HepG2 (cell line): ENCODE results near the gene LRRC40. TPM values are rescaled to one million over a fixed set of nuclear protein-coding genes. Genes with fewer than 3 reads are reported as not detected.

Experiments
- ARNT ChIP-seq: fragments of 450-650 bp; IDR thresholded peaks from 2 replicates; pipeline ENCODE4 v1.6.1; 2017
- ARNT2 ChIP-seq: sonication (generic); formaldehyde crosslinking; IDR thresholded peaks from 2 replicates; pipeline ENCODE4 v1.8.0; 2022; ENCODE audit warnings: mild to moderate bottlenecking, low read depth, missing genetic modification reagents, moderate library complexity
- ASH2L ChIP-seq: fragments of 300-600, 200-600 bp; sonication (generic); IDR thresholded peaks from 2 replicates; pipeline ENCODE4 v1.7.0; 2017; ENCODE audit warnings: low read depth, mild to moderate bottlenecking, moderate library complexity, mixed read lengths, low read length; ENCODE audit not compliant: insufficient read length
- CHCHD3 ChIP-seq: sonication (generic); formaldehyde crosslinking; IDR thresholded peaks from 2 replicates; pipeline ENCODE4 v1.8.0; 2022; ENCODE audit warnings: mild to moderate bottlenecking, missing genetic modification reagents, moderate library complexity
- DMAP1 ChIP-seq: IDR thresholded peaks from 2 replicates; pipeline ENCODE4 v1.6.1; 2016
- DNMT1 ChIP-seq: sonication (generic); formaldehyde crosslinking; IDR thresholded peaks from 2 replicates; pipeline ENCODE4 v1.5.1; 2020; ENCODE audit warnings: mild to moderate bottlenecking, missing genetic modification reagents
- GABPB1 ChIP-seq: IDR thresholded peaks from 2 replicates; pipeline ENCODE4 v1.6.1; 2016; ENCODE audit warnings: mild to moderate bottlenecking, missing genetic modification reagents, moderate library complexity, missing compliant biosample characterization
- GZF1 ChIP-seq: sonication (generic); formaldehyde crosslinking; IDR thresholded peaks from 2 replicates; pipeline ENCODE4 v1.5.1; 2020; ENCODE audit warnings: mild to moderate bottlenecking, missing genetic modification reagents
- IRX3 ChIP-seq: sonication (generic); formaldehyde crosslinking; IDR thresholded peaks from 2 replicates; pipeline ENCODE4 v1.8.1; 2023; ENCODE audit warnings: mild to moderate bottlenecking, low read depth, missing genetic modification reagents, borderline replicate concordance
- NONO ChIP-seq, 2 experiments: fragments of 450-650 bp in 1 of 2; sonication (generic) in 1 of 2; formaldehyde crosslinking in 1 of 2; IDR thresholded peaks in 1 of 2; conservative IDR thresholded peaks in 1 of 2; 2 replicates each; pipeline versions ENCODE4 v1.6.1 to v1.8.0; 2017 to 2022; ENCODE audit warnings: mild to moderate bottlenecking in 1 of 2, missing genetic modification reagents in 1 of 2, moderate library complexity in 1 of 2
- PHB2 ChIP-seq: fragments of 450-650 bp; IDR thresholded peaks from 2 replicates; pipeline ENCODE4 v1.6.1; 2018; ENCODE audit not compliant: partially characterized antibody
- RFX5 ChIP-seq: IDR thresholded peaks from 2 replicates; pipeline ENCODE4 v1.6.1; 2011; ENCODE audit warnings: low read depth, low read length, improper control_type of control experiment
- TARDBP ChIP-seq: sonication (generic); formaldehyde crosslinking; IDR thresholded peaks from 2 replicates; pipeline ENCODE4 v1.8.0; 2022; ENCODE audit warnings: mild to moderate bottlenecking, missing genetic modification reagents
- TBX2 ChIP-seq: sonication (generic); formaldehyde crosslinking; IDR thresholded peaks from 2 replicates; pipeline ENCODE4 v1.5.0; 2020; ENCODE audit warnings: missing genetic modification reagents, mild to moderate bottlenecking, borderline replicate concordance
- XBP1 ChIP-seq: sonication (generic); formaldehyde crosslinking; IDR thresholded peaks from 2 replicates; pipeline ENCODE4 v1.5.0; 2020; ENCODE audit warnings: missing genetic modification reagents
- ZFP36L1 ChIP-seq: sonication (generic); formaldehyde crosslinking; IDR thresholded peaks from 2 replicates; pipeline ENCODE4 v1.8.0; 2022; ENCODE audit warnings: mild to moderate bottlenecking, missing genetic modification reagents, moderate library complexity
- ZFP37 ChIP-seq: sonication (generic); formaldehyde crosslinking; IDR thresholded peaks from 2 replicates; pipeline ENCODE4 v1.4.0; 2020; ENCODE audit warnings: missing genetic modification reagents, borderline replicate concordance
- ZNF234 ChIP-seq: sonication (generic); formaldehyde crosslinking; conservative IDR thresholded peaks from 2 replicates; pipeline ENCODE4 v1.5.1; 2020; ENCODE audit warnings: mild to moderate bottlenecking, missing genetic modification reagents
- ZNF383 ChIP-seq: sonication (generic); formaldehyde crosslinking; IDR thresholded peaks from 2 replicates; pipeline ENCODE4 v1.4.0; 2020; ENCODE audit warnings: missing genetic modification reagents, mild to moderate bottlenecking, borderline replicate concordance
- ZNF577 ChIP-seq: sonication (generic); formaldehyde crosslinking; IDR thresholded peaks from 2 replicates; pipeline ENCODE4 v1.4.0; 2020; ENCODE audit warnings: mild to moderate bottlenecking, low read depth, missing genetic modification reagents, borderline replicate concordance
- ZNF607 ChIP-seq: sonication (generic); formaldehyde crosslinking; IDR thresholded peaks from 2 replicates; pipeline ENCODE4 v1.5.1; 2020; ENCODE audit warnings: missing genetic modification reagents, mild to moderate bottlenecking, borderline replicate concordance
- ZNF781 ChIP-seq: sonication (generic); formaldehyde crosslinking; IDR thresholded peaks from 2 replicates; pipeline ENCODE4 v1.5.1; 2020; ENCODE audit warnings: borderline replicate concordance, mild to moderate bottlenecking, missing genetic modification reagents; ENCODE audit errors: not compliant biosample characterization
- ZNF850 ChIP-seq: sonication (generic); formaldehyde crosslinking; conservative IDR thresholded peaks from 2 replicates; pipeline ENCODE4 v1.9.0; 2021; ENCODE audit warnings: mild to moderate bottlenecking, missing genetic modification reagents
- polyA plus RNA-seq, 8 experiments: library from polyadenylated mRNA; depleted of rRNA in 3 of 8; stranded (reverse) in 7 of 8; unstranded in 1 of 8; fragments of >200 nt; fragmentation: Illumina TruSeq in 4 of 8; extraction: Trizol in 4 of 8; gene quantifications; 2 replicates each; pipeline versions ENCODE4 v1.2.1 to v1.2.3, GENCODE V29; 2011 to 2016; ENCODE audit warnings: low read depth in 4 of 8, missing spikeins in 1 of 8, mixed read lengths in 1 of 8; ENCODE audit not compliant: insufficient read depth in 1 of 8
- total RNA-seq, 5 experiments: library from RNA; depleted of rRNA; stranded (reverse); fragments of >200 nt; fragmentation: Illumina TruSeq; extraction: Trizol; gene quantifications; 2 replicates each; pipeline ENCODE4 v1.2.3, GENCODE V29; 2016; ENCODE audit warnings: low read depth in 1 of 5
- TF ChIP-seq, protein P1 (sequence below): sonication (generic); formaldehyde crosslinking; IDR thresholded peaks from 2 replicates; pipeline ENCODE4 v1.5.1; 2020; ENCODE audit warnings: missing genetic modification reagents, mild to moderate bottlenecking, borderline replicate concordance
- TF ChIP-seq, protein P2 (sequence below): IDR thresholded peaks from 2 replicates; pipeline ENCODE4 v1.6.1; 2016; ENCODE audit warnings: missing biosample characterization, missing genetic modification reagents, low read depth
- TF ChIP-seq, protein P3 (sequence below): sonication (generic); formaldehyde crosslinking; IDR thresholded peaks from 2 replicates; pipeline ENCODE4 v1.8.0; 2022; ENCODE audit warnings: missing genetic modification reagents, mild to moderate bottlenecking, borderline replicate concordance

Gene LRRC40
- total and polyA plus RNA-seq, 2 of the 13 experiments (the other 11 are each of a cell fraction or from before 2014, with no cell fraction given): 10.3 to 32.7 TPM

DNA sequence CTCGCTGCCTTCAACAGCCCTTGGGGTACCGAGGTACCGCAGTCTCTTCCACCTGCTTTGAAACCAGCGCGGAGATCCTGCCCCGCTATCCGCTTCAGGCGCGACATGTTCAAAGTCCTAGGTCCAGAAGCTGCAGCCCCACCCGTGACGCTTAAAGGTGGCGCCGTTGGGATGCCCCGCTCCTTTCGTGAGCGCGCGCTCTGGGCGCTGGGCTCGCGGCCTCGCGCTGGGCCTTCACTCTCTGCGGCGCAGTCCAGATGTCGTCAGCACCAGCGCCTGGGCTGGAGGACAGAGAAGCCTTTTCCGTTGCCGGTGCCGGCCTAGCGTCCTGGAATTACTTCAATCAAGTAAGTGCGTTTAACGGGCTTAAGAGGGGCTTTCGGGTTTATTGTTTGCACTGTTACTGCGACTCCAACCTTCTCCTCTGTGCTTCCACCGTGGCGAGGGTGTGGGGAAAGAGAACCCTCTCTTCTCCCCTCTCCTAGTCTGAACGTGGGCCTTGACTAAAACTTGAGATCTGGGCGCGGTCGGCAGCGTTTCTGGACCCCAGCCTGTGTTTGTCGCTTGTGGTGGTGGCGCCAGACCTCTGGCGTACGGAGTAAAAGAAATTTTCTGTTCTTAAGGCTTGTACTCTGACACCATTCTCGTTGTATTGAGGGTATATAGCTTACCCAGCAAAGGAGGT lies at the start of gene LRRC40 (continued):
- TF ChIP-seq ZNF607 (CRISPR knock-in tag) (peak; percentile 50; the same call in 1 of the 2 replicates), ARNT (no peak), TBX2 (CRISPR knock-in tag) (peak; percentile 94), ARNT2 (CRISPR knock-in tag) (peak; percentile 81), PHB2 (no peak), ZNF850 (CRISPR knock-in tag) (no peak), ZNF234 (CRISPR knock-in tag) (no peak), DMAP1 (CRISPR knock-in tag) (peak; percentile 93), RFX5 (peak; percentile 34; the same call in 1 of the 2 replicates), ZNF383 (no peak), GABPB1 (CRISPR knock-in tag) (peak; percentile 93), IRX3 (CRISPR knock-in tag) (no peak), ZNF577 (CRISPR knock-in tag) (no peak), DNMT1 (CRISPR knock-in tag) (peak; percentile 74; the same call in 1 of the 2 replicates), TARDBP (CRISPR knock-in tag) (peak; percentile 94), ASH2L (peak; percentile 97), NONO (IDR thresholded peaks at IDR 0.05) (no peak), NONO (CRISPR knock-in tag; conservative IDR thresholded peaks at IDR 0.05) (peak; percentile 93), CHCHD3 (0 out of 2 replicates have a peak, but pooled peaks have one; percentile 40), ZFP37 (CRISPR knock-in tag) (0 out of 2 replicates have a peak, but pooled peaks have one; percentile 44), ZFP36L1 (peak; percentile 50; the same call in 1 of the 2 replicates), XBP1 (0 out of 2 replicates have a peak, but pooled peaks have one; percentile 64), GZF1 (peak; percentile 58; the same call in 1 of the 2 replicates), ZNF781 (CRISPR knock-in tag) (peak; percentile 84)
- TF ChIP-seq, protein P1, sequence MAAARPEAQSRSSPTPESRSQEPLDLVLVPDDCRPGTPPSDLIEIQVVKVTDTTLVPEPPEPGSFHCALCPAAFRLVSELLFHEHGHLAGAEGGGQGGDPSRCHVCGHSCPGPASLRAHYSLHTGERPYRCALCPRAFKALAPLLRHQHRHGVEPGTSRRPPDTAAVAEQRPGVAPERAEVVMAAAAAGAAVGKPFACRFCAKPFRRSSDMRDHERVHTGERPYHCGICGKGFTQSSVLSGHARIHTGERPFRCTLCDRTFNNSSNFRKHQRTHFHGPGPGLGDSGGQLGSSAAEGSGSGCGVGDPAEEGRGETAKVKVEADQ (CRISPR knock-in tag): peak; percentile 85; the same call in 1 of the 2 replicates
- TF ChIP-seq, protein P2, sequence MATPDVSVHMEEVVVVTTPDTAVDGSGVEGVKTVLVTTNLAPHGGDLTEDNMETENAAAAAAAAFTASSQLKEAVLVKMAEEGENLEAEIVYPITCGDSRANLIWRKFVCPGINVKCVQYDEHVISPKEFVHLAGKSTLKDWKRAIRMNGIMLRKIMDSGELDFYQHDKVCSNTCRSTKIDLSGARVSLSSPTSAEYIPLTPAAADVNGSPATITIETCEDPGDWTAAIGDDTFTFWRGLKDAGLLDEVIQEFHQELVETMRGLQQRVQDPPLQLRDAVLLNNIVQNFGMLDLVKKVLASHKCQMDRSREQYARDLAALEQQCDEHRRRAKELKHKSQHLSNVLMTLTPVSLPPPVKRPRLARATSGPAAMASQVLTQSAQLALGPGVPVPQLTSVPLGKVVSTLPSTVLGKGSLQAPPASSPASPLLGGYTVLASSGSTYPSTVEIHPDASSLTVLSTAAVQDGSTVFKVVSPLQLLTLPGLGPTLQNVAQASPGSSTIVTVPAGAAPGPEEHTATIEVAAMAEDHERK (CRISPR knock-in tag): no peak
- TF ChIP-seq, protein P3, sequence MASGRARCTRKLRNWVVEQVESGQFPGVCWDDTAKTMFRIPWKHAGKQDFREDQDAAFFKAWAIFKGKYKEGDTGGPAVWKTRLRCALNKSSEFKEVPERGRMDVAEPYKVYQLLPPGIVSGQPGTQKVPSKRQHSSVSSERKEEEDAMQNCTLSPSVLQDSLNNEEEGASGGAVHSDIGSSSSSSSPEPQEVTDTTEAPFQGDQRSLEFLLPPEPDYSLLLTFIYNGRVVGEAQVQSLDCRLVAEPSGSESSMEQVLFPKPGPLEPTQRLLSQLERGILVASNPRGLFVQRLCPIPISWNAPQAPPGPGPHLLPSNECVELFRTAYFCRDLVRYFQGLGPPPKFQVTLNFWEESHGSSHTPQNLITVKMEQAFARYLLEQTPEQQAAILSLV: peak; percentile 96; the same call in 1 of the 2 replicates
